GM18505 (cell line): Measurements from ENCODE around the gene WDR62.
"Not testable (repeated sequence)": the region's sequence is repeated elsewhere in the genome, so short reads cannot be mapped to it uniquely, and the experiment has no call there.

Source experiments
- ATAC-seq: cut with Tn5 transposase; IDR thresholded peaks from one replicate; pipeline ENCODE4 v1.9.1; 2021; ENCODE audit not compliant: unreplicated experiment
- POLR2A ChIP-seq: IDR thresholded peaks from 4 replicates; pipeline ENCODE4 v1.6.1; 2011; ENCODE audit warnings: borderline replicate concordance; ENCODE audit not compliant: insufficient read depth, insufficient read length; ENCODE audit errors: extremely low read depth

WDR62 gene

DNA sequence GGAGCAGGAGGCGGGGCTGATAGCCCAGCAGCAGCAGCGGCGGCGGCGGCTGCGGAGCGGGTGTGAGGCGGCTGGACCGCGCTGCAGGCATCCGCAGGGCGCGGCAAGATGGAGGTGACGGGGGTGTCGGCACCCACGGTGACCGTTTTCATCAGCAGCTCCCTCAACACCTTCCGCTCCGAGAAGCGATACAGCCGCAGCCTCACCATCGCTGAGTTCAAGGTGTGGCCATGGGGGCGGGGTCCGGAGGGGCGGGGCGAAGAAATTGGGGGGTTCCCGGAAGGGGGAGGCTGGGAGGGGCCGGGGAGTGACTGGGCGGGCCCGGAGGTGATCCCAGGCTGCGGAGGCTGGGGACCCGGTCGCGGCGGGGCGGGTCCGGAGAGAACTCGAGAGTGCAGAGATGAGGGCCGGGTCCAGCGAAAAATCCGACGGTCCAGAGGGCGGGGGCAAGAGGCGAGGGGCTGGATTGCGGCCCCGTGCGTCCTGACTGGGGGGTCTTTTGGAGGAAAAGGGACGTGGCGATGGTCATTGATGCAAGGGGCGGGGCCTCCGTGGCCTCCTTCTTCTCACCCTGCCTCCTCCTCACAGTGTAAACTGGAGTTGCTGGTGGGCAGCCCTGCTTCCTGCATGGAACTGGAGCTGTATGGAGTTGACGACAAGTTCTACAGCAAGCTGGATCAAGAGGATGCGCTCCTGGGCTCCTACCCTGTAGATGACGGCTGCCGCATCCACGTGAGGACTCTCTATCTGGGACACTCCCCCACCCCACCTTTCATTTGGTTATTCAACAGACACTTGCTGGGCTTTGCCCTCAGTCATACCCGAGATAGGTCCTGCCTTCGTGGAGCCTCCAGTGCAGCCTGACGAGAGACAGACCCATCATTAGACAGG, 61.0 kb downstream of the WDR62 start, which contains the start of gene TBCB:
TBCB (plus strand) TSS at position 16 of the 891 bp plus-strand sequence; CDS start at position 109, 93 bp downstream.
- peak; percentile 34 for ATAC-seq
- peak; percentile 88 for TF ChIP-seq POLR2A

DNA sequence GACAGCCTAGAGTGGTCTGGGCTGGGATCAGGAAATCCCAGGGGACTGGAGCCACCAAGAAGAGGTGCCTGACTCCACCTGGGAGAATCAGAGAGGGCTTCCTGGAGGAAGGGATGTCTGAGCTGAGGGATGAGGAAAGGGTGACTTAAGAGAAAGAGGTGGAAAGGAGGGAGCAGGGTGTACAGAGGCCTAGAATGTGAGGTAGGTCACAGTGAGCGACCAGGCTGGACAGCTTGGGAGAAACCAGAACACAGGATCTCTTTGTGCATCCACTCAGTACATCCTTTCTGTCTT, 61.6 kb downstream of the WDR62 start:
- ATAC-seq: no peak
- TF ChIP-seq POLR2A: no peak

DNA sequence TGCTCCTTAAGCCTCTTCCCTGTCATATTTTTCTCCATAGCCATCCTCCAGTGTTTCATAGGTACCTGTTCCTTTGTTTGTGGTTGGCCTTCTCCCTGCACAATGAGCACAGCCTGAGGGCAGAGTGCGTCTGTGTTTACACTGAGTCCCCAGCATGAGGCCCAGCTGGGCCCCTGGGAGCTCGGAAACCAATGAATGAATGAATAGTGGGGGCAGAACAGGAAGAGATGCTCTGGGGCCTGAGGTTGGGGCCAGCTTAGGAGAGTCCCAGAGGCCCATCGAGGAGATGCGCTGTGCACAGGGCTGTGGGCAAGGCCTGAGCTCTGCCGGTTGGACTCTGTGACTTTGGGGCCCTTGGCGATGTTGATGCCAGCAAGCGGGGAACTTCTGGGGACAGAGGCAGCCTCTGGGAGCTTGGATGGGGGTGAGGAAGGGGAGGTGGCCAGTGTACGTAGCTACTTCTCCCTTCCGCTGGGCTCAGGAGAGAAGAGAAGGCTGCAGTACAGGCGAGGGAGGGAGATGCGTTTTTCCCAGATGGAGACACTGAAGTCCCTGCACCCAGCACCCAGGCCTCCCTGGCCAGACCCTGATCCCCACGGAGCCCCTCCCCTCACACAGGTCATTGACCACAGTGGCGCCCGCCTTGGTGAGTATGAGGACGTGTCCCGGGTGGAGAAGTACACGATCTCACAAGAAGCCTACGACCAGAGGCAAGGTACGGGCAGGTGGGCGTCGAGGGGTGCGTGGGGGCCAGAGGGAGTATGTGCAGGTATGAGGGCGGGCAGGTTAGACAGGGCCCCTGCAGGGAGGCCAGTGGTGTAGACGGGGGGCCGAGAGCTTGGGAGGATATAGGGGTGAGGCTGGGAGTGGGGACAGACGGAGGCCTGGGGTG, 65.6 kb downstream of the WDR62 start:
- no peak for ATAC-seq

DNA sequence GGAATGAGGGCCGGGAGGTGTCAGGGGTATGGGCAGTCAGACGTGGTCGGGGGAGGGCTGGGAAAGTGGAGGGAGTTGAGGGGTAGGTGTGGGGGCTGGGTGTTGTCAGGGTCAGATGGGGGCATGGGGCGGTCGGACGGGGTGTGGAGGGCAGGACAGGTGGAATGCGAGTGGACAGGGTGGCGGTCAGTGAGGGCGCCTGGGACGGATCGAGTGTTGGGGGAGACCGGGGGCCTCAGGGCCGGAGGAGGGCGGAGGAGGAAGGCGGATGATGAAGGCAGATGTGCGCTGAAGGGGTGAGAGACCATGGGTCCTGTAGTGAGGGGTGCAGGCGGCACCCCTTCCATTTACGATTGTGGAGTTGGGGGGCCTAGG, 66.3 kb downstream of the WDR62 start:
- no peak for ATAC-seq

More for the DNA sequence above, 65.6 kb downstream of the WDR62 start:
- TF ChIP-seq POLR2A: no peak

DNA sequence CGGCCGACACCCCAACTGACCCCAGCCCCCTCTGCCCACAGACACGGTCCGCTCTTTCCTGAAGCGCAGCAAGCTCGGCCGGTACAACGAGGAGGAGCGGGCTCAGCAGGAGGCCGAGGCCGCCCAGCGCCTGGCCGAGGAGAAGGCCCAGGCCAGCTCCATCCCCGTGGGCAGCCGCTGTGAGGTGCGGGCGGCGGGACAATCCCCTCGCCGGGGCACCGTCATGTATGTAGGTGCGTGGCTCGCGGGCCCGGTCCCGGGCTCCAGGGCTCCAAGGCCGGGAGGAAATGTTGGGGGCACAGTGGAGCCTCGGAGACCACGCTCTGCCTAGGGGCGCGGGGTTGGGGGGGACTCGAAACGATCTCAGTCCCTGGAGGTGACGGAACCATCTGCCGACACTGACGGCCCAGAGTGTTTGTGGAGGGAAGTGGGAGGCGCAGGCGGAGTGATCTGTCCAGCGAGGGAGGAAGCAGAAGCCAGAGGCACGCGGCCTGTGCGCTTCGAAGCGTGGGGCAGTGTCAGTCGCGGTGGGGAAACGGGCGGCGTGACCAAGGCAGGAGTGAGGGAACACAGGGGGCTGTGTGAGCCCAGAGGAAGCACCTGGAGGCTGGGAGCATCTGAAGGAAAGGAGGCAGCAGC, 66.9 kb downstream of the WDR62 start:
- TF ChIP-seq POLR2A: no peak
- ATAC-seq: no peak

More for the DNA sequence above, 66.3 kb downstream of the WDR62 start:
- no peak for TF ChIP-seq POLR2A

DNA sequence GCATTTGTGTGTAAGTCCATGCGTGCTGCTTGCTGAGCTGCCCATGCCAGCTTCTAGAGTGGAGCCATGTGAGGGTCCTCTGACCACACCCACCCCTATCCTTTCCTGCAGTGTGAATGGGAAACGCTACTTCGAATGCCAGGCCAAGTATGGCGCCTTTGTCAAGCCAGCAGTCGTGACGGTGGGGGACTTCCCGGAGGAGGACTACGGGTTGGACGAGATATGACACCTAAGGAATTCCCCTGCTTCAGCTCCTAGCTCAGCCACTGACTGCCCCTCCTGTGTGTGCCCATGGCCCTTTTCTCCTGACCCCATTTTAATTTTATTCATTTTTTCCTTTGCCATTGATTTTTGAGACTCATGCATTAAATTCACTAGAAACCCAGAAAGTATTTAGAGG, 70.9 kb downstream of the WDR62 start:
- no peak for TF ChIP-seq POLR2A
- ATAC-seq: no peak

DNA sequence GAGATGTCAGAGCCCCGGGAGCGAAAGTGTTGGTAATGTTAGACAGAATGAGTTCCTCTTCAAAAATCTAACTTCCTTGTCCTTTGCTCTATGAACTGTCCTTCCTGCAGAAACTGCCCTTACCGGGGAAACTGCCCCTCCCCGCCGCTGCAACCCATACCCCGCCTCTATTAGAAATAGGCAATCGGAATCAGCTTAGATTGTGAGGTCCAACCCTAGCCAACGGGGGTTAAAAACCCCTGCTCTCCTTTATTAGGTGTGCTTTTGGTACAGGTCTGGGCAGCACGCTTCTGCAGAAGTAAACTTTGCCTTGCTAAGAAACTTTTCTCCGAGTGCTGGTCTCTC, 73.7 kb downstream of the WDR62 start:
- no peak for TF ChIP-seq POLR2A
- no peak for ATAC-seq

DNA sequence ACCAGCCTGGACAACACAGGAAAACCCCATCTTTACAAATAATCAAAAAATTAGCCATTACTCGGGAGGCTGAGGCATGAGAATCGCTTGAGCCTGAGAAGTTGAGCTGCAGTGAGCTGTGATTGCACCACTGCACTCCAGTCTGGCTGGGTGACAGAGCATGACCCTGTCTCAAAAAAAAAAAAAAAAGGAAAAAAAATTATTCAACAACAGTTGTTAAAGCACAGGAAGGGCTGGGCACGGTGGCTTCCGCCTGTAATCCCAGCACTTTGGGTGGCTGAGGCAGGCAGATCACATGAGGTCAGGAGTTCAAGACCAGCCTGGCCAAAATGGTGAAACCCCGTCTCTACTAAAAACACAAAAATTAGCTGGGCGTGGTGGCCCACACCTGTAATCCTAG, 76.5 kb downstream of the WDR62 start:
- ATAC-seq: not testable (repeated sequence)

DNA sequence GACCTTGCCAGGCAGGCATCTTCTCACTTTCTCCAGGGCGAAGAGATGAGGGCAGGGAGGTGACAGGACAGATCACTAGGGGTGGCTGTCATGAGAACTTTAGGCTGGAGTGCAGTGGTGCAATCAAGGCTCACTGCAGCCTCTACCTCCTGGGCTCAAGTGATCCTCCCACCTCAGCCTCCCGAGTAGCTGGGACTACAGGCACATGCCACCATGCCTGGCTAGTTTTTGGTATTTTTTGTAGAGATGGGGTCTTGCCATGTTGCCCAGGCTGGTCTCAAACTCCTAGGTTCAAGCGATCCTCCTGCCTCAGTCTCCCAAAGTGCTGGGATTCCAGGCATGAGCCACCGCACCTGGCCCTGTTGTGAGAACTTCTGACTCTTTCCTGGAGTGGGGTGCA, 80.2 kb downstream of the WDR62 start:
- ATAC-seq: not testable (repeated sequence)

DNA sequence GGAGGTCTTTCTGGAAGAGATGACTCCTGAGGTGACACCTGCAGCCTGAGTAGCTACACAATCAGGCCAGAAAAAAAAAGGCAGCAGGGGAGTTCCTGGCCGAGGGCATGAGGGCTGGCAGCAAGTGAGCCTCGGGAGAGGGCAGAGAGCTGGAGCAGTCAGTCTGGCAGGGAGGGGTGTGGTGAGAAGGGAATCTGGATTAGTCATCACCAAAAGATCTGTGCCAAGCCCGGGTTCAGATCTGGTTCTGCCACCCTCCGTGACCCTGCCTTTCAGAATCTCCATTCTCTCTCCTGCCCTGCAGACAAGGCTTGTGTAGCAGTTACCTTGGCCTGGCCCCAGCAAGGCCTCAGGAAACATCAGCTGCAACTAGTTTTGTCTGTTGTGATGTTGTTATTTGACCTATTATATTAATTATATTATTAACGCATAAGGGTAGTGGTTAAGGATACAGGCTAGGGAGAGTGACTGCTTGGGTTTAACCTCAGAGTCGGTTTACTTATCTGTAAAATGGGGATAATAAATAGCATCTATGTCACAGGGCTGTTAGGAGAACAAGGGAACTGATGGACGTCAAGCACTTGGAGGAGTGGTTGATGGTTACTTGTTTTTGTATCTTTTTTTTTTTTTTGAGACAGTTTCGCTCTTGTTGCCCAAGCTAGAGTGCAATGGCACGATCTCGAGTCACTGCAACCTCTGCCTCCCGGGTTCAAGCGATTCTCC, 82.4 kb downstream of the WDR62 start:
- no peak for TF ChIP-seq POLR2A
- ATAC-seq: no peak

DNA sequence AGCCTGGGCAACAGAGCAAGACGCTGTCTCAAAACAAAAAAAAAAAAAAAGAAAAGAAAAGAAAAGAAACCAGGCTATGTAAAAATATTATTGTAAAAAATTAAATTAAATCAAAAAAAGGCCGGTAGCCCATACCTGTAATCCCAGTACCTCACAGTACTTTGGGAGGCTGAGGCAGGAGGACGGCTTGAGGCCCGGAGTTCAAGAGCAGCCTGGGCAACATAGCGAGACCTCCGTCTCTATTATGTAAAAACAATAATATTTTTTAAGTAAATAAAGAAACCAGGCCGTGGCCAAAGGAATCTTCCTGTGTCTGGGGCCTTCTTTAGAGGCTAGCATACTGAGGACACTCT, 84.4 kb downstream of the WDR62 start:
- no peak for ATAC-seq
- no peak for TF ChIP-seq POLR2A

DNA sequence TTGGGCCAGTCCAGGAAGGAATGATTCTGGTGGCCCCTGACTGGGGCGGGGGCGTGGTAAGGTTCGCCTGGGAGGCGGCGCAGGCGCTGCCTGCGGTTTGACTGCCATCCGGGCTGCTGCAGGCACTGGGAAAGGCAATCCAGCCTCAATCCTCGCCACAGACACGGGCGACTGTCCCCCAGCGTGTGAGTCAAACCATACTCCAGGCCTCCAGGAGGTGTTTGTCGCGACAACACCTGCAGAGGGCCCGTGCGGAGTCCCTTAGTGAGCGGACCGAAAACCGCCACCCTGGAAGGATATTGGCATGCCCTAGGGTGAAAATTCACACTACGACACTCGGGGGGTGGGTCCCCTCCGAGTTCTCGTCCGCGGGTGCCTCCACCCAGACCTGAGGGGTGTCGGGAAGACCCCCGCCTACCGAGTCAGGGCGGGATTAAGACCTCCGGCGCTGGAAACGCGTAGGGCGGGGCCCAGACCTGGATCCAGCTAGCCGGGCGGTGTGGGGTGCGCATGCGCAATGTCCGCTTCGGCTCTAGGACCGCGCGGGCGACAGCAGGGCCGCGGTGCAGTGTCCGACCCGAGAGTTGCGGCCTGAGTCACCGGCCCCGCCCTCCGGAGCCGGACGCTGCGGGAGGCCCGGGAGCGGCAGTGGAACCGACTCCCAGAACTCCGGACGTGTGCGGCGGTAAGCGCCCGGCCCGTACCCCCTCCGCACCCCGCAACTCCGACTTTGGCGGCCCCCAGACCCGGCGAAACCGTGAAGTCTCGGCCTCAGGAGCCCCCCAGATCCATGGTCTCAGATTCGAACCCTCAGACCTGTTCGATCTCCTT, 85.0 kb downstream of the WDR62 start, which contains the start of gene CAPNS1:
CAPNS1 (plus strand) TSS at position 594 of the 831 bp plus-strand sequence. CDS start 946 bp downstream, outside the sequence.
- ATAC-seq: peak; percentile 89
- TF ChIP-seq POLR2A: peak; percentile 91

DNA sequence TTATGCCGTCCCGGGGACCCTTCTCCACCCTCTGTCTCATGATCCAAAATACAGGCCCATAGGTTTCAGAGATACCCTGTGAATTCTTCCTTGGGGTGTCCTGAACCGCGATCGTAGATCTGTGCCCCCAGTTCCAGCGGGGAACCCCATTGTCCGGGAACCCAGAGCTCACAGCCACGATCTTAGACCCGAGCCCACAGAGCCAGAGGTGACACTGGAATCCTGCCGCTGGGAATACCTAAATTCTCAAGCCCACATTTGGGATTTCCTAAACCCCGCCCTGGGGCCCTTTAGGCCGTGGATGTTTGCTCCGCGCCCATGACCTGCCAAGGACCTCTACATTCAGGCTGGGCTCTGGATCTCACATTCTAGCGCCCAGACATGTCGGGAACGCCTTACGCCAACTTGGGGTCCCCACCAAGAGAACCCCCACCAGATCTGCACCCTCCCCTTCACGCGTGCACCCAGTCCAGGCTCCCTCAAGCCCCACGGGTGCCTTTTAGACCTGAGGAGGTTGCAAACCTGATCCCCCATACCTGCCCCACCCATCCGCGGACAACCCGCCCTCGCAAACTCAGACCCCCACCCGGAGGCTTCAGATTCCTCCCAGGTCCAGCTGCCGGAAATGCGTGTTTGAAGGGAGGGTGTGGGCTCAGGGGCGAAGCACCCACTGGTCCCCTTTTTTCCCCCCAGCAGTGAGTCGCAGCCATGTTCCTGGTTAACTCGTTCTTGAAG, 85.8 kb downstream of the WDR62 start:
- no peak for TF ChIP-seq POLR2A
- ATAC-seq: peak; percentile 1
